Peyer's patch (tissue), 4 donors: ENCODE measurements around the gene RSPH4A.

Experiments
- CTCF ChIP-seq, 6 experiments: fragments of 450-650 bp in 4 of 6; fragments of 200-600 bp in 2 of 6; sonication (generic) in 1 of 6; IDR thresholded peaks; one replicate each; pipeline ENCODE4 v1.5.1; 2017 to 2019; ENCODE audit warnings: antibody characterized with exemption in 6 of 6, mild to moderate bottlenecking in 3 of 6, moderate library complexity in 1 of 6
- POLR2A ChIP-seq, 2 donors: fragments of 450-650 bp; IDR thresholded peaks; one replicate each; pipeline ENCODE4 v1.5.1; 2017; ENCODE audit warnings: antibody characterized with exemption in 2 of 2, mild to moderate bottlenecking in 2 of 2, moderate library complexity in 2 of 2

GRCh38 chr6:116667623-116668022, 51.3 kb downstream of the RSPH4A start:
- TF ChIP-seq POLR2A (IDR thresholded peaks at IDR 0.05) (no peak), CTCF (IDR thresholded peaks at IDR 0.05) (no peak)
